ENCODE measurements around the gene TSPAN12. TPM values are rescaled to one million over a fixed set of nuclear protein-coding genes. Genes with fewer than 3 reads are reported as not detected.

The TSPAN12 gene
- polyA plus RNA-seq, 1 donor (not counting 4 experiments of a cell fraction or from before 2014, with no cell fraction given): 0.47 TPM

- dilution Hi-C loops (cut with MboI; ENCODE audit: extremely low pct_ligation_motif_present, low sequenced_read_pairs): no loop called here
- FAIRE-seq (no peak), DNase-seq (ENCODE audit: low read depth, low spot score) (no peak)
- no peak overlapping the region for H3K9ac ChIP-seq (ENCODE audit: control insufficient read depth, extremely low read depth, insufficient read depth, low read length)
- H3K27ac ChIP-seq (ENCODE audit: control insufficient read depth, insufficient read depth, low read length): no peak overlapping the region
- H3K79me2 ChIP-seq (ENCODE audit: control insufficient read depth, insufficient read depth, low read length): no peaks in the 10 kb centered on the region
- TF ChIP-seq EZH2 (IDR thresholded peaks at IDR 0.05; ENCODE audit: low read length): no peak
- no peak for TF ChIP-seq CTCF (optimal IDR thresholded peaks at IDR 0.05 in 1 of 3, IDR thresholded peaks at IDR 0.05 in 1 of 3, conservative IDR thresholded peaks at IDR 0.05 in 1 of 3; ENCODE audit: extremely low read depth in 1 of 3, insufficient read depth in 2 of 3, low read length in 3 of 3)
- H3K9me1 ChIP-seq (ENCODE audit: control insufficient read depth, extremely low read depth, insufficient read depth, low read length): no peaks in the 10 kb centered on the region
- no peak overlapping the region for H3K4me3 ChIP-seq (ENCODE audit: control insufficient read depth in 2 of 3, extremely low read depth in 1 of 3, insufficient read depth in 2 of 3, low read depth in 1 of 3, low read length in 3 of 3)
- no peaks in the 10 kb centered on the region for H3K4me1 ChIP-seq (ENCODE audit: control insufficient read depth, extremely low read depth, insufficient read depth, low read length)
- no peaks in the 10 kb centered on the region for H3K27me3 ChIP-seq (ENCODE audit: control insufficient read depth, extremely low read depth, insufficient read depth, low read length)
- H4K20me1 ChIP-seq (ENCODE audit: control insufficient read depth, extremely low read depth, insufficient read depth, low read length): no peaks in the 10 kb centered on the region
- no peak overlapping the region for H2AFZ ChIP-seq (ENCODE audit: control insufficient read depth, low read length)
- H3K36me3 ChIP-seq (ENCODE audit: control insufficient read depth in 2 of 2, extremely low read depth in 1 of 2, insufficient read depth in 2 of 2, low read length in 2 of 2): no peaks in the 10 kb centered on the region
- no peak overlapping the region for H3K4me2 ChIP-seq (ENCODE audit: control insufficient read depth, extremely low read depth, insufficient read depth, low read depth, low read length)
- no peaks in the 10 kb centered on the region for H3K9me3 ChIP-seq (ENCODE audit: control insufficient read depth, low read depth, low read length)
Observed at GRCh38 chr7:120813546-120814252, 44.2 kb downstream of the TSPAN12 start.

- Histone ChIP-seq H3K27me3 (ENCODE audit: control insufficient read depth, extremely low read depth, insufficient read depth, low read length) (no peaks in the 10 kb centered on the region), H3K4me2 (ENCODE audit: control insufficient read depth, extremely low read depth, insufficient read depth, low read depth, low read length) (no peak overlapping the region), H4K20me1 (ENCODE audit: control insufficient read depth, extremely low read depth, insufficient read depth, low read length) (no peaks in the 10 kb centered on the region), H3K9ac (ENCODE audit: control insufficient read depth, extremely low read depth, insufficient read depth, low read length) (no peak overlapping the region), H3K4me1 (ENCODE audit: control insufficient read depth, extremely low read depth, insufficient read depth, low read length) (no peaks in the 10 kb centered on the region), H2AFZ (ENCODE audit: control insufficient read depth, low read length) (no peak overlapping the region), H3K9me3 (ENCODE audit: control insufficient read depth, low read depth, low read length) (no peaks in the 10 kb centered on the region), H3K9me1 (ENCODE audit: control insufficient read depth, extremely low read depth, insufficient read depth, low read length) (no peaks in the 10 kb centered on the region), H3K4me3 (ENCODE audit: control insufficient read depth in 2 of 3, extremely low read depth in 1 of 3, insufficient read depth in 2 of 3, low read depth in 1 of 3, low read length in 3 of 3) (no peak overlapping the region), H3K36me3 (ENCODE audit: control insufficient read depth in 2 of 2, extremely low read depth in 1 of 2, insufficient read depth in 2 of 2, low read length in 2 of 2) (no peaks in the 10 kb centered on the region), H3K79me2 (ENCODE audit: control insufficient read depth, insufficient read depth, low read length) (no peaks in the 10 kb centered on the region), H3K27ac (ENCODE audit: control insufficient read depth, insufficient read depth, low read length) (no peak overlapping the region)
- FAIRE-seq: no peak
- TF ChIP-seq EZH2 (IDR thresholded peaks at IDR 0.05; ENCODE audit: low read length): no peak
- TF ChIP-seq CTCF (optimal IDR thresholded peaks at IDR 0.05 in 1 of 3, IDR thresholded peaks at IDR 0.05 in 1 of 3, conservative IDR thresholded peaks at IDR 0.05 in 1 of 3; ENCODE audit: extremely low read depth in 1 of 3, insufficient read depth in 2 of 3, low read length in 3 of 3): no peak
- DNase-seq (ENCODE audit: low read depth, low spot score): no peak
- dilution Hi-C loops (cut with MboI; ENCODE audit: extremely low pct_ligation_motif_present, low sequenced_read_pairs): no loop called here
Observed at GRCh38 chr7:120813089-120813488, 44.9 kb downstream of the TSPAN12 start.
